ENCODE measurements around the gene RHEB. TPM values are rescaled to one million over a fixed set of nuclear protein-coding genes. Genes with fewer than 3 reads are reported as not detected.
A peak's percentile ranks its signal among the peaks of the same experiment; 100 is the strongest.

RHEB gene
- total RNA-seq, 2 donors from 2014 or later: 66.8 to 67.6 TPM

DNA sequence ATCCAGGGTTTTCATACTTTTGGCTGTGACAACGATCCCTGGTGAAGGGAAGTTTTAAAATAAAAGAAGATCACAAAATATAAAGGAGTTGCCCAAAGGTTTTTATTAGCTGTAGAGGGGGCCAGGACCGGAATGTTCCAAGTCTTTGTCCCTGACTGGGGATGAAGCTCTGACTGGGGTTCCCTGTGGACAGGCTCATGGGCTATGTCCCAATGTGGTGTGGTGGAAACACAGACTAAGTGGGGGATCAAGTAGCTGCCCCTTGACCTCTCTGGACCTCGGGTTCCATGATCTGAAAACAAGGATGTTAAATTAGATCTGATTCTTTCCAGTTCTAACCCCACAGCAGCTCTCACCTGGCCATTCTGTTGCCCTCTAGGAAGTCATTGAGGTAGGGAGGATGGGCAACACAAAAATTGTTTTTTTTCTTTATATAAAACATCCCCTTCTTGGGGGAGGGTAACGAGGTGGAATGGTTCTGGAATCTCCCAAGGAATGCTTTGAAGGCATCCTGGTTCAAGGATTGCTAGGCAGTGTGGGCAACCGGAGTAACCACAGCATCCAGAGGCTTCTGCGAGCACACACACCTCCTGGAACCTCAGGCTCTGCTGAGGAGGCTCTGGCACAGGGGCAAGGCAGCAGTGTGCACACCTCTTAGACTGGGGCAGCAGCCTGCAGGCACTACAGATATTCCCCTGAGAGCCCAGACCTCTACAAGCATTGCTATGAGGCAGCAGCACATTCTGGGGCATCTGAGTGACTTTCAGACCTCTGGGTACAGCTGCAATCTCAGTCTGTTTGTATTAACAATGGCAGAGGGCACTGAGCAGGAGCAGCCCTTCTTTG lies 58.4 kb downstream of the RHEB start:
- no peak overlapping the region for H3K27ac ChIP-seq
- no peaks in the 10 kb centered on the region for H3K36me3 ChIP-seq
- no peak overlapping the region for H3K9ac ChIP-seq (ENCODE audit: low read depth in 2 of 2, low read length in 2 of 2)
- no peaks in the 10 kb centered on the region for H3K9me3 ChIP-seq
- no peak for DNase-seq
- H3K4me3 ChIP-seq: no peak overlapping the region
- peaks cover 11% of the 10 kb centered on the region for H3K4me1 ChIP-seq
- no peaks in the 10 kb centered on the region for H3K27me3 ChIP-seq
- TF ChIP-seq, protein P1, sequence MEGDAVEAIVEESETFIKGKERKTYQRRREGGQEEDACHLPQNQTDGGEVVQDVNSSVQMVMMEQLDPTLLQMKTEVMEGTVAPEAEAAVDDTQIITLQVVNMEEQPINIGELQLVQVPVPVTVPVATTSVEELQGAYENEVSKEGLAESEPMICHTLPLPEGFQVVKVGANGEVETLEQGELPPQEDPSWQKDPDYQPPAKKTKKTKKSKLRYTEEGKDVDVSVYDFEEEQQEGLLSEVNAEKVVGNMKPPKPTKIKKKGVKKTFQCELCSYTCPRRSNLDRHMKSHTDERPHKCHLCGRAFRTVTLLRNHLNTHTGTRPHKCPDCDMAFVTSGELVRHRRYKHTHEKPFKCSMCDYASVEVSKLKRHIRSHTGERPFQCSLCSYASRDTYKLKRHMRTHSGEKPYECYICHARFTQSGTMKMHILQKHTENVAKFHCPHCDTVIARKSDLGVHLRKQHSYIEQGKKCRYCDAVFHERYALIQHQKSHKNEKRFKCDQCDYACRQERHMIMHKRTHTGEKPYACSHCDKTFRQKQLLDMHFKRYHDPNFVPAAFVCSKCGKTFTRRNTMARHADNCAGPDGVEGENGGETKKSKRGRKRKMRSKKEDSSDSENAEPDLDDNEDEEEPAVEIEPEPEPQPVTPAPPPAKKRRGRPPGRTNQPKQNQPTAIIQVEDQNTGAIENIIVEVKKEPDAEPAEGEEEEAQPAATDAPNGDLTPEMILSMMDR (IDR thresholded peaks at IDR 0.05): no peak
- intact Hi-C loops (cut with DNase I): loop anchor here (5.0 to 10.0 kb wide), 2 partner anchors 56 to 293 kb away; partner anchors contain the start of gene RHEB

DNA sequence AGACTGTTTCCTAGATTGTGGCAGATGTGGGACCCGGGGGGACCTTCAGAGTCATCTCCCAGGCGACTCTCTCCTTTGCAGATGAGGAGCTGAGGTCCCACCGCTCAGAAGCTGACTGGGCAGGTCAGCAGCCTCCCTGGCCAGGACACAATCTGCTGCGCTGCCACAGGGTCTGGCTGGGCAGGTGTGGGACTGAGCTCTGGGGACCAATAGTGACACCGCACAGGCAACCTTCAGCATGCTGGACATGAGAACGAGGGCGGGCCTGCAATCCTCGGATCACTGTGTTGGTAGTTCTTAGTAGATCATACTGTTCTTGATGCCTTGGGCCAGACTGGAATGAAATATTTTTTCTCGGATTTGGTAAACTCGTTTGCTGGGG lies 59.2 kb downstream of the RHEB start:
- DNase-seq: no peak
- Histone ChIP-seq H3K27ac (peak overlapping the region; percentile 73), H3K36me3 (no peaks in the 10 kb centered on the region), H3K27me3 (no peaks in the 10 kb centered on the region), H3K9me3 (no peaks in the 10 kb centered on the region), H3K4me1 (peaks cover 11% of the 10 kb centered on the region), H3K4me3 (no peak overlapping the region), H3K9ac (ENCODE audit: low read depth in 2 of 2, low read length in 2 of 2) (peak overlapping the region; percentile 33 to 80)
- intact Hi-C loops (cut with DNase I): loop anchor here (5.0 to 10.0 kb wide), 2 partner anchors 57 to 294 kb away; partner anchors contain the start of gene RHEB
- TF ChIP-seq, protein P1 (IDR thresholded peaks at IDR 0.05): no peak

DNA sequence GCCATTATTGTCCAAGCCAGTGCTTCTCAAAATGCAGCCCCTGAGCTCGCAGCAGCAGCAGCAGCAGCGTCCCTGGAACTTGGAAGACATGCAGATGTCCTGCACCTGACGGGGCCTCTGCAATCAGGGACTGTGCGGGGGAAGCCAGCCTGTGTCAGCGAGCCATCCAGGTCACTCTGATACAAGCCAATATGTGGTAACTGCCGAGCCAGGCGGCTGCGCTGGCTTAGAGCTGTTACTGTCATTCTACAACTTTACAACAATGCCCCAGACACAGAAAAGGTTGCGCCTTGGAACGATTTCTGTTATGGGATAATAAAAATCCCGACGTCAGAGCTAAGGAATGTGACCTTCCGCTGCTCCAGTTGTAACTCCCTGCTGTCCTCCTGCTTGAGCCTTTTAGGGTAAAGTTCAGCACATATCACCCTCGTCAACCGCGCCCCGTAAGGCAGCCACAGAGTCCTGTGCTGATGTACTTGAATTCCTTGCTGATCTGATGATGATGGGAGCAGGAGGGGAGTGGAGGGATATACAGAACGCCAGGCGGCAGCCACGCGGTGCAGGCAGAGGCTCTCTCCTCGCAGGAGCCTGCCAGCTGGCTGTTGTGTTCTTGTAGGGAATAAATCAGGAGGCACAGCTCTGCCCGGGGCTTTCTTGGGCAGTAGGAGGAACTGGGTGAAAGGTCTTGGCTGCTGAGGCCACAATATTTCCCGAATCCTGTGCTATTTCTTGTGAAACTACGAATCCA lies 59.8 kb downstream of the RHEB start:
- Histone ChIP-seq H3K4me3 (no peak overlapping the region), H3K36me3 (no peaks in the 10 kb centered on the region), H3K9me3 (no peaks in the 10 kb centered on the region), H3K27ac (peak overlapping the region; percentile 73), H3K27me3 (no peaks in the 10 kb centered on the region), H3K9ac (ENCODE audit: low read depth in 2 of 2, low read length in 2 of 2) (peak overlapping the region; percentile 73 to 80), H3K4me1 (peaks cover 11% of the 10 kb centered on the region)
- TF ChIP-seq, protein P1 (IDR thresholded peaks at IDR 0.05): no peak
- peak; percentile 83 for DNase-seq
- intact Hi-C loops (cut with DNase I): loop anchor here (5.0 to 10.0 kb wide), 2 partner anchors 57 to 295 kb away; partner anchors contain the start of gene RHEB

DNA sequence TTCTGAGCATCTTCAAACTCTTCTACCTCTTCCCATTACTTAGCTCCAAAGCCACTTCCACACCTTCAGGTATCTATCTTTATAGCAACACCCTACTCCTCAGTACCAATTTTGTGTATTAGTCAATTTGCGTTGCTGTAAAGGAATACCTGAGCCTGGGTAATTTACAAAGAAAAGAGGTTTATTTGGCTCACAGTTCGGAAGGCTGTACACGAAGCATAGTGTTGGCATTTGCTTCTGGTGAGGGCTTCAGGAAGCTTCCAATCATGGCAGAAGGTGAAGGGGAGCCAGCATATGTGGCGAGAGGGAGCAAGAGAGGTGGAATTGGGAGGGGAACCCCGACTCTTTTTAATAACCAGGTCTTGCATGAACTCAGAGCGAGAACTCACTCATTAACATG lies 62.2 kb downstream of the RHEB start:
- Histone ChIP-seq H3K4me3 (no peak overlapping the region), H3K27ac (no peak overlapping the region), H3K9me3 (no peaks in the 10 kb centered on the region), H3K4me1 (peaks cover 11% of the 10 kb centered on the region), H3K36me3 (no peaks in the 10 kb centered on the region), H3K27me3 (no peaks in the 10 kb centered on the region), H3K9ac (ENCODE audit: low read depth in 2 of 2, low read length in 2 of 2) (no peak overlapping the region)
- no peak for DNase-seq
- intact Hi-C loops (cut with DNase I): no loop called here
- TF ChIP-seq, protein P1 (IDR thresholded peaks at IDR 0.05): no peak

DNA sequence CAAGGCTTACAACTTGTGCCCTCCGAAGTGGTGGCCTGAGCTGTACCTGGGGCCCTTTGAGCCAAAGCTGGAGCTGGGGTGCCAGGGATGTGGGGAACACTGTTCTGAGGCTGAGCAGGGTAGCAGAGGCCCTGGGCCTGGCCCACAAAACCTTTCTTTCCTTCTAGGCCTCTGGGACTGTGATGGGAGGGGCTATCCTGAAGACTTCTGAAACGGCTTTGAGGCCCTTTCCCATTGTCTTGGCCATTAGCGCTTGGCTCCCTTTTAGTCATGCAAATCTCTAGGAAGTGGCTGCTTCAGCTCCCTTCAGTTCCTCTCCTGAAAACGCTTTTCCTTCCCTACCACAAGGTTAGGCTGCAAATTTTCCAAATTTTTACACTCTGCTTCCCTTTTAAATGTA lies 62.9 kb downstream of the RHEB start:
- intact Hi-C loops (cut with DNase I): no loop called here
- H3K9ac ChIP-seq (ENCODE audit: low read depth in 2 of 2, low read length in 2 of 2): no peak overlapping the region
- H3K36me3 ChIP-seq: no peaks in the 10 kb centered on the region
- TF ChIP-seq, protein P1 (IDR thresholded peaks at IDR 0.05): no peak
- no peaks in the 10 kb centered on the region for H3K9me3 ChIP-seq
- no peak overlapping the region for H3K4me3 ChIP-seq
- no peak for DNase-seq
- no peak overlapping the region for H3K27ac ChIP-seq
- peaks cover 11% of the 10 kb centered on the region for H3K4me1 ChIP-seq
- no peaks in the 10 kb centered on the region for H3K27me3 ChIP-seq
